Activated CD4-positive, CD25-positive, alpha-beta regulatory T cell (primary cell): Measurements from ENCODE around the gene GPR89A.
"Not testable (repeated sequence)": the region's sequence is repeated elsewhere in the genome, so short reads cannot be mapped to it uniquely, and the experiment has no call there.

Experiments
- DNase-seq, 4 experiments: peaks; one replicate each; lab custom pipeline; 2025; lab: John Stamatoyannopoulos, UW

GPR89A gene

DNA sequence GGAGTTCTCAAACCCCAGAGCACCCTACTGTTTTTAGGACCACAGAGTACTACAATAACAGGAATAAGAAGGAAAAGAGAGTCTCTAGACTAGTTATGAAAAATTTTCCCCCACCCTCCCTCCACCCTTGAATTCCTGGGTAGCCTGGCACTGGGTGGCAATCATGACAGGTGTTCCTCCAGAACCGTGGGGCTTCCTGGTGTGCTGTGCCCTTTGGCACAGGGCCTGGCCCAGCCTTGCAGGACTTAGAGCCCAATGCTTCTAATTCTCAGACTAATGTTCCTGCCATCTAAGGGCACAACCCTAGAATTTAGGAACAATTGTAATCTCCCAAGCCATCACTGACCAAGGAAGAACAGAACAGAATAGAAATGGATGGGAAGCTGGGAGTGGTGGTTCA lies 110.0 kb downstream of the GPR89A start:
- DNase-seq = no peak

- DNase-seq = not testable (repeated sequence)
Observed at GRCh38 chr1:145718465-145718864, 110.7 kb downstream of the GPR89A start.

DNA sequence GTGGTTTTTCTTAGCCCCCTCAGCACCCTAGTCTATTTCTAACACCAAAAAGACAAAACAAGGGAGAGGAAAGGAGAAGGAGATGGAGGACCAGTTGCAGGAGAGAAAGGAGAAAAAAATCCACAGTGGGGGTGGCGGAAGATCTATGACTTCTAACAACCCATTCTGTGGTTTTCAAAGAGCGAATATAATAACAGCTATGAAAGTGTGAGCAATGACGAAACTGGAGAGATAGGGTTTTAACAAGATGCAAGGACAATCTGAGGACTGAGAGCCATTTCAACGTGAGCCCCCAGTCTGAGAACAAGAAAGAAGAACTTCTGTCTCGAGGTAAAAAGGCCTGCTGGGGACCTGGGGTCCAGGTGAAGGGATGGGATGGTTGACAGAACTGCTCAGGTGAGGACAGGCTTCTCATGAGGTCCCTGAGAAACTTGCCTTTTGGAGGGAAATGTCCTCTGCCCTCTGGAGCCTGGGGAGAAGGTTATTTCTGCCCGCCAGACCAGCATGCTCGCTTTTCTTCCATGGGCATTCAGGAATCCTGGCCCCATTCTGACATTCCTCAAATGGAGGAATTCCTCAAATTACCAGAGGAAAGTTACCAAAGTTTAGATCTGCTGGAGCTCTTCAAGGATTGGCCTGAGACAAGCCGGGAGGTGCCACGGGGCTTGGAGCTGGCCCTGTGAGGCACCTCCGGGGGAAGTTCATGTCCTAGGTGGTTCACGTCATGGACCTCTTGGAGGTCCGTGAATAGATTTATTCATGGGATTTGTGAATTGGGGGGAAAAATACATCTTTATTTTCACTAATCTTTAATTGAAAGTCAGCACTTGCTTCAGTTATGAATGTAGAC lies 111.7 kb downstream of the GPR89A start, which contains the start of gene CD160:
Gene CD160 (plus strand): TSS at position 270 of the 850 bp plus-strand sequence. CDS start 8,829 bp downstream, outside the sequence.
- DNase-seq = no peak
